Neural cell (in vitro differentiated cells): ENCODE data around the gene BCAS4. TPM values are rescaled to one million over a fixed set of nuclear protein-coding genes. Genes with fewer than 3 reads are reported as not detected.

Experiments
- H2AFZ ChIP-seq: fragments of 200-600, 300-800 bp; sonication (generic), shearing (Covaris generic); 2 replicates; pipeline ENCODE4 v1.6.0; 2014; ENCODE audit warnings: low read depth, mild to moderate bottlenecking, antibody characterized with exemption, low read length, moderate library complexity
- H3F3A ChIP-seq: fragments of 200-600 bp; shearing (Covaris generic); 2 replicates; pipeline ENCODE4 v1.6.1; 2016; ENCODE audit warnings: mild to moderate bottlenecking, moderate library complexity, mixed read lengths, antibody characterized with exemption, low read length; ENCODE audit not compliant: insufficient read depth, poor library complexity, severe bottlenecking
- H3K27ac ChIP-seq: fragments of 200-600, 300-800 bp; sonication (generic), shearing (Covaris generic); 2 replicates; pipeline ENCODE4 v1.5.1; 2014; ENCODE audit warnings: mild to moderate bottlenecking, low read length, moderate library complexity
- H3K27me3 ChIP-seq: fragments of 300-800, 200-600 bp; sonication (generic), shearing (Covaris generic); 2 replicates; pipeline ENCODE4 v1.6.0; 2014; ENCODE audit warnings: mild to moderate bottlenecking, low read depth, low read length, moderate library complexity; ENCODE audit not compliant: insufficient read depth
- H3K36me3 ChIP-seq: fragments of 300-800, 200-600 bp; sonication (generic), shearing (Covaris generic); 2 replicates; pipeline ENCODE4 v1.5.1; 2014; ENCODE audit warnings: mild to moderate bottlenecking, antibody characterized with exemption, low read length, moderate library complexity; ENCODE audit not compliant: insufficient read depth
- H3K4me2 ChIP-seq: fragments of 300-800, 200-600 bp; sonication (generic), shearing (Covaris generic); 2 replicates; pipeline ENCODE4 v1.6.0; 2014; ENCODE audit warnings: mild to moderate bottlenecking, low read length
- H3K4me3 ChIP-seq: fragments of 300-800, 200-600 bp; sonication (generic), shearing (Covaris generic); 2 replicates; pipeline ENCODE4 v1.5.1; 2014; ENCODE audit warnings: mild to moderate bottlenecking, low read length, moderate library complexity
- H3K79me2 ChIP-seq: fragments of 200-600 bp; shearing (Covaris generic); replicated peaks from 2 replicates; pipeline ENCODE4 v1.6.0; 2014; ENCODE audit warnings: mild to moderate bottlenecking, low read length, moderate library complexity; ENCODE audit not compliant: insufficient read depth
- H3K9ac ChIP-seq: fragments of 300-800, 200-600 bp; sonication (generic), shearing (Covaris generic); 2 replicates; pipeline ENCODE4 v1.6.1; 2016; ENCODE audit warnings: mild to moderate bottlenecking, low read length, mixed read lengths
- H3K9me2 ChIP-seq: fragments of 200-600 bp; shearing (Covaris generic); 2 replicates; pipeline ENCODE4 v1.6.1; 2016; ENCODE audit warnings: mild to moderate bottlenecking, low read length, mixed read lengths; ENCODE audit not compliant: insufficient read depth
- H3K9me3 ChIP-seq: fragments of 200-600, 300-800 bp; sonication (generic), shearing (Covaris generic); 2 replicates; pipeline ENCODE4 v1.6.1; 2016; ENCODE audit warnings: mild to moderate bottlenecking, mixed run types, low read length, moderate library complexity, mixed read lengths
- H4K20me1 ChIP-seq: fragments of 200-600 bp; shearing (Covaris generic); 2 replicates; pipeline ENCODE4 v1.6.1; 2016; ENCODE audit warnings: mild to moderate bottlenecking, mixed run types; ENCODE audit not compliant: insufficient read depth
- CTCF ChIP-seq: fragments of 450-650 bp; IDR thresholded peaks from 2 replicates; pipeline ENCODE4 v1.5.1; 2014; ENCODE audit warnings: antibody characterized with exemption, mild to moderate bottlenecking, moderate library complexity; ENCODE audit not compliant: poor library complexity, severe bottlenecking
- EP300 ChIP-seq: fragments of 450-650 bp; conservative IDR thresholded peaks from 2 replicates; pipeline ENCODE4 v1.6.1; 2014; ENCODE audit warnings: antibody characterized with exemption, mild to moderate bottlenecking, moderate library complexity; ENCODE audit not compliant: poor library complexity, severe bottlenecking
- EZH2 ChIP-seq: fragments of 200-600, 300-800 bp; shearing (Covaris generic), sonication (generic); IDR thresholded peaks from 2 replicates; pipeline ENCODE4 v1.6.1; 2014; ENCODE audit warnings: antibody characterized with exemption, low read length, borderline replicate concordance, mild to moderate bottlenecking; ENCODE audit not compliant: insufficient read depth, poor library complexity, severe bottlenecking
- MXI1 ChIP-seq: fragments of 450-650 bp; conservative IDR thresholded peaks from 2 replicates; pipeline ENCODE4 v1.6.1; 2014; ENCODE audit warnings: antibody characterized with exemption, mild to moderate bottlenecking; ENCODE audit not compliant: poor library complexity, severe bottlenecking
- POLR2AphosphoS5 ChIP-seq: IDR thresholded peaks from 2 replicates; pipeline ENCODE4 v1.6.1; 2012
- RAD21 ChIP-seq: fragments of 450-650 bp; conservative IDR thresholded peaks from 2 replicates; pipeline ENCODE4 v1.6.1; 2014; ENCODE audit warnings: antibody characterized with exemption, mild to moderate bottlenecking, moderate library complexity
- REST ChIP-seq: IDR thresholded peaks from 2 replicates; pipeline ENCODE4 v1.6.1; 2012; ENCODE audit warnings: borderline replicate concordance
- SMC3 ChIP-seq: fragments of 450-650 bp; conservative IDR thresholded peaks from 2 replicates; pipeline ENCODE4 v1.6.1; 2014; ENCODE audit warnings: antibody characterized with exemption, mild to moderate bottlenecking, moderate library complexity; ENCODE audit not compliant: poor library complexity
- TAF1 ChIP-seq: IDR thresholded peaks from 2 replicates; pipeline ENCODE4 v1.6.1; 2012; ENCODE audit warnings: low read depth
- polyA plus RNA-seq: library from polyadenylated mRNA; depleted of rRNA; stranded (reverse); fragments of >200 nt; gene quantifications from 2 replicates; pipeline ENCODE4 v1.2.3, GENCODE V29; 2014

BCAS4 gene
- polyA plus RNA-seq, 1 donor from 2014 or later: 24.6 TPM

- Histone ChIP-seq H3F3A (peaks cover 3% of the 10 kb centered on the region), H3K9me3 (no peaks in the 10 kb centered on the region), H3K27ac (no peak overlapping the region), H3K9me2 (no peaks in the 10 kb centered on the region), H3K4me3 (no peak overlapping the region), H3K9ac (no peak overlapping the region), H2AFZ (no peak overlapping the region), H3K27me3 (no peaks in the 10 kb centered on the region), H3K79me2 (peaks cover 98% of the 10 kb centered on the region), H4K20me1 (peaks cover 92% of the 10 kb centered on the region), H3K4me2 (no peak overlapping the region), H3K36me3 (no peaks in the 10 kb centered on the region)
- TF ChIP-seq MXI1 (no peak), POLR2AphosphoS5 (no peak), RAD21 (no peak), SMC3 (no peak), TAF1 (no peak), EZH2 (no peak), EP300 (no peak), CTCF (no peak), REST (no peak)
Observed at GRCh38 chr20:50919567-50919966, 124.7 kb downstream of the BCAS4 start.

GRCh38 chr20:50920997-50921396, 126.1 kb downstream of the BCAS4 start:
- H4K20me1 ChIP-seq: peaks cover 93% of the 10 kb centered on the region
- no peaks in the 10 kb centered on the region for H3K9me2 ChIP-seq
- no peaks in the 10 kb centered on the region for H3K9me3 ChIP-seq
- H3K79me2 ChIP-seq: peaks cover 98% of the 10 kb centered on the region
- H3F3A ChIP-seq: peaks cover 3% of the 10 kb centered on the region
- no peaks in the 10 kb centered on the region for H3K36me3 ChIP-seq
- no peak overlapping the region for H3K9ac ChIP-seq
- TF ChIP-seq EZH2: no peak
- TF ChIP-seq REST: no peak
- TF ChIP-seq CTCF: no peak
- TF ChIP-seq TAF1: no peak
- TF ChIP-seq SMC3: no peak
- TF ChIP-seq POLR2AphosphoS5: no peak
- TF ChIP-seq EP300: no peak
- H3K4me2 ChIP-seq: no peak overlapping the region
- no peak overlapping the region for H3K27ac ChIP-seq
- H3K4me3 ChIP-seq: peak overlapping the region; percentile 23
- no peaks in the 10 kb centered on the region for H3K27me3 ChIP-seq
- no peak overlapping the region for H2AFZ ChIP-seq
